Neuronal stem cell (in vitro differentiated cells): ENCODE data around the gene NDUFS7.

Experiments
- DNase-seq: peaks from one replicate; pipeline ENCODE4 v3.0.0-alpha.2; 2013; ENCODE audit warnings: low spot score
- H2AFZ ChIP-seq: one replicate; pipeline ENCODE4 v1.6.1; 2013; ENCODE audit warnings: mild to moderate bottlenecking, low read length, inconsistent platforms
- H2AK5ac ChIP-seq: 2 replicates; pipeline ENCODE4 v1.6.1; 2013; ENCODE audit warnings: low read depth, mild to moderate bottlenecking, inconsistent platforms, low read length, moderate library complexity, mixed read lengths
- H2BK120ac ChIP-seq: 2 replicates; pipeline ENCODE4 v1.6.1; 2013; ENCODE audit warnings: low read depth, mild to moderate bottlenecking, inconsistent platforms, low read length, moderate library complexity, mixed read lengths
- H2BK12ac ChIP-seq: one replicate; pipeline ENCODE4 v1.6.1; 2013; ENCODE audit warnings: low read length, inconsistent platforms
- H2BK15ac ChIP-seq: 2 replicates; pipeline ENCODE4 v1.6.1; 2013; ENCODE audit warnings: mild to moderate bottlenecking, low read length, inconsistent platforms, mixed read lengths
- H2BK5ac ChIP-seq: one replicate; pipeline ENCODE4 v1.6.1; 2013; ENCODE audit warnings: inconsistent platforms, mild to moderate bottlenecking, low read length, moderate library complexity
- H3K14ac ChIP-seq: one replicate; pipeline ENCODE4 v1.6.1; 2013; ENCODE audit warnings: low read length, inconsistent platforms
- H3K18ac ChIP-seq: 2 replicates; pipeline ENCODE4 v1.6.1; 2013; ENCODE audit warnings: low read length, inconsistent platforms
- H3K23ac ChIP-seq: 2 replicates; pipeline ENCODE4 v1.6.1; 2013; ENCODE audit warnings: low read depth, mild to moderate bottlenecking, mixed read lengths, low read length, inconsistent platforms; ENCODE audit not compliant: poor library complexity
- H3K27ac ChIP-seq: replicated peaks from 3 replicates; pipeline ENCODE4 v1.5.1; 2013; ENCODE audit warnings: low read length, inconsistent platforms
- H3K27me3 ChIP-seq, 3 experiments: 2 replicates each; pipeline ENCODE4 v1.6.1; 2013; ENCODE audit warnings: low read length in 3 of 3, mild to moderate bottlenecking in 2 of 3, inconsistent platforms in 1 of 3, low read depth in 1 of 3, mixed read lengths in 1 of 3, moderate library complexity in 1 of 3; ENCODE audit not compliant: control insufficient read depth in 3 of 3, insufficient read depth in 3 of 3
- H3K36me3 ChIP-seq, 2 donors: replicated peaks in 1 of 2; 2 replicates each; pipeline ENCODE4 v1.6.1; 2013; ENCODE audit warnings: low read length in 2 of 2; ENCODE audit not compliant: control insufficient read depth in 2 of 2, insufficient read depth in 2 of 2
- H3K4ac ChIP-seq: 2 replicates; pipeline ENCODE4 v1.6.1; 2013; ENCODE audit warnings: inconsistent platforms, mild to moderate bottlenecking, low read length, moderate library complexity
- H3K4me1 ChIP-seq, 2 donors: 1 replicate in 1 of 2; 2 replicates in 1 of 2; pipeline ENCODE4 v1.6.1; 2013; ENCODE audit warnings: low read length in 2 of 2, low read depth in 1 of 2; ENCODE audit not compliant: control insufficient read depth in 2 of 2, insufficient read depth in 1 of 2
- H3K4me2 ChIP-seq: one replicate; pipeline ENCODE4 v1.6.1; 2013; ENCODE audit warnings: mild to moderate bottlenecking, low read length, inconsistent platforms; ENCODE audit not compliant: insufficient read depth, poor library complexity, severe bottlenecking
- H3K4me3 ChIP-seq, 2 donors: 2 replicates each; pipeline ENCODE4 v1.5.1; 2013; ENCODE audit warnings: low read length in 2 of 2, mild to moderate bottlenecking in 2 of 2, inconsistent platforms in 1 of 2, moderate library complexity in 1 of 2
- H3K79me1 ChIP-seq: one replicate; pipeline ENCODE4 v1.6.1; 2013; ENCODE audit warnings: low read depth, mild to moderate bottlenecking, inconsistent platforms, low read length, moderate library complexity
- H3K9ac ChIP-seq: one replicate; pipeline ENCODE4 v1.6.1; 2013; ENCODE audit warnings: mild to moderate bottlenecking, low read depth, low read length, inconsistent platforms; ENCODE audit not compliant: poor library complexity
- H3K9me3 ChIP-seq, 2 donors: replicated peaks in 1 of 2; 2 replicates each; pipeline versions ENCODE3 to v1.6.1; 2013; ENCODE audit warnings: low read length in 2 of 2, mild to moderate bottlenecking in 2 of 2, inconsistent platforms in 1 of 2, low read depth in 1 of 2, mixed read lengths in 1 of 2, moderate library complexity in 1 of 2; ENCODE audit not compliant: control insufficient read depth in 2 of 2, insufficient read depth in 1 of 2
- H4K8ac ChIP-seq: one replicate; pipeline ENCODE4 v1.6.1; 2013; ENCODE audit warnings: low read depth, mild to moderate bottlenecking, inconsistent platforms, low read length, moderate library complexity
- H4K91ac ChIP-seq: one replicate; pipeline ENCODE4 v1.6.1; 2013; ENCODE audit warnings: low read length, low read depth, mild to moderate bottlenecking, inconsistent platforms; ENCODE audit not compliant: poor library complexity
- WGBS, 2 donors: extraction: QIAGEN DNeasy Blood & Tissue Kit; methylation state at CpG; one replicate each; pipeline ENCODE4 v1.1.7; 2013; ENCODE audit warnings: missing lambda C conversion rate in 2 of 2, mixed read lengths in 1 of 2; ENCODE audit not compliant: insufficient read length in 2 of 2, insufficient replicate concordance in 1 of 2; ENCODE audit errors: extremely low coverage in 2 of 2; 5-methylcytosine and 5-hydroxymethylcytosine counted together

NDUFS7 gene

GRCh38 chr19:1343041-1343440 lies 40.7 kb upstream of the NDUFS7 start:
- no peak for DNase-seq
- no peak overlapping the region for H2BK15ac ChIP-seq
- no peak overlapping the region for H4K8ac ChIP-seq
- no CpG with 5 or more reads among the region's 7 CpGs for WGBS, 2 donors
- no peak overlapping the region for H3K4me3 ChIP-seq
- H2AFZ ChIP-seq: no peak overlapping the region
- no peak overlapping the region for H4K91ac ChIP-seq
- no peak overlapping the region for H3K23ac ChIP-seq
- no peaks in the 10 kb centered on the region for H3K36me3 ChIP-seq
- H3K18ac ChIP-seq: no peak overlapping the region
- no peak overlapping the region for H3K14ac ChIP-seq
- H3K27me3 ChIP-seq: peaks cover 0 to 4% (median 0%) of the 10 kb centered on the region in 3 experiments
- no peak overlapping the region for H3K4ac ChIP-seq
- no peak overlapping the region for H3K4me2 ChIP-seq
- H2BK12ac ChIP-seq: no peak overlapping the region
- peaks cover 2 to 3% of the 10 kb centered on the region in 2 donors for H3K4me1 ChIP-seq
- no peak overlapping the region for H2AK5ac ChIP-seq
- no peaks in the 10 kb centered on the region for H3K79me1 ChIP-seq
- no peak overlapping the region for H3K27ac ChIP-seq
- H2BK120ac ChIP-seq: no peak overlapping the region
- no peak overlapping the region for H3K9ac ChIP-seq
- H2BK5ac ChIP-seq: no peak overlapping the region
- no peaks in the 10 kb centered on the region for H3K9me3 ChIP-seq

GRCh38 chr19:1349211-1349610 lies 34.5 kb upstream of the NDUFS7 start:
- H2AK5ac ChIP-seq: peak overlapping the region; percentile 84
- H3K9me3 ChIP-seq: no peaks in the 10 kb centered on the region
- H4K91ac ChIP-seq: no peak overlapping the region
- peak overlapping the region; percentile 75 for H2BK5ac ChIP-seq
- peaks cover 0 to 2% (median 0%) of the 10 kb centered on the region in 3 experiments for H3K27me3 ChIP-seq
- no peak overlapping the region for H3K4me3 ChIP-seq
- H3K4ac ChIP-seq: no peak overlapping the region
- no peak overlapping the region for H2AFZ ChIP-seq
- no peak overlapping the region for H2BK15ac ChIP-seq
- H3K27ac ChIP-seq: no peak overlapping the region
- H2BK12ac ChIP-seq: peak overlapping the region; percentile 22
- H3K23ac ChIP-seq: no peak overlapping the region
- H3K9ac ChIP-seq: no peak overlapping the region
- no peaks in the 10 kb centered on the region for H3K79me1 ChIP-seq
- no CpG with 5 or more reads among the region's 18 CpGs for WGBS, 2 donors
- no peak for DNase-seq
- H3K18ac ChIP-seq: no peak overlapping the region
- H2BK120ac ChIP-seq: no peak overlapping the region
- H3K4me2 ChIP-seq: no peak overlapping the region
- H3K36me3 ChIP-seq: no peaks in the 10 kb centered on the region
- H3K4me1 ChIP-seq: peaks cover 0 to 7% of the 10 kb centered on the region in 2 donors
- H4K8ac ChIP-seq: no peak overlapping the region
- no peak overlapping the region for H3K14ac ChIP-seq

- H3K9me3 ChIP-seq: no peaks in the 10 kb centered on the region
- H2BK12ac ChIP-seq: no peak overlapping the region
- peaks cover 2 to 11% of the 10 kb centered on the region in 2 donors for H3K4me1 ChIP-seq
- H3K4me3 ChIP-seq: no peak overlapping the region
- no peak overlapping the region for H4K91ac ChIP-seq
- no peak overlapping the region for H2AK5ac ChIP-seq
- H4K8ac ChIP-seq: no peak overlapping the region
- no peak overlapping the region for H3K27ac ChIP-seq
- H3K9ac ChIP-seq: no peak overlapping the region
- no peak overlapping the region for H3K4ac ChIP-seq
- H3K4me2 ChIP-seq: no peak overlapping the region
- H3K79me1 ChIP-seq: no peaks in the 10 kb centered on the region
- no peak overlapping the region for H2BK120ac ChIP-seq
- H3K23ac ChIP-seq: no peak overlapping the region
- DNase-seq: no peak
- no peak overlapping the region for H2BK5ac ChIP-seq
- H2AFZ ChIP-seq: no peak overlapping the region
- WGBS, 2 donors: no CpG with 5 or more reads among the region's 5 CpGs
- no peaks in the 10 kb centered on the region for H3K36me3 ChIP-seq
- H3K27me3 ChIP-seq: peaks cover 0 to 2% (median 0%) of the 10 kb centered on the region in 3 experiments
- H3K14ac ChIP-seq: no peak overlapping the region
- H2BK15ac ChIP-seq: no peak overlapping the region
- no peak overlapping the region for H3K18ac ChIP-seq
Observed at GRCh38 chr19:1350867-1351266, 32.8 kb upstream of the NDUFS7 start.

DNA sequence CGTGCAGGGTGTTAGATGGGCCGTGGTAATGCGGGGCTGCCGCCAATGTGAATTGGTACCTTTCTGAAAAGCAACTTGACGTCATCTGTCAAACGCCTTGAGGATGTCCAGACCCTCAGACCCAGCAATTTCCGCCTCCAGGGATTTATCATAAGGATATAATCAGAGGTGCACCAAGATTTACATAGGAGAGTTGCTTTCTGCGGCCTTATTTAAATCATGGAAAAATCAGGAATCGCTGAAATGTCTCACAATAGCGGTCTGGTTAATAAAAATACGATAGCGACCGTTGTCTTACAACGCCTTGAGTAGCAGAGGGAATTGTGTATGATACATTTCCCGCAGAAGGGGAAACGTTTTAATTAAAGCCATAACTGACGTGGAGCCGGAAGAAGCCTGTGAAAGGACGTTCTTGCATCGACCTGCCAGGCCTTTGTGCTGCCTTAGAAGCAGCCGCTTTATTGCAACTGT lies 32.3 kb upstream of the NDUFS7 start:
- no peak overlapping the region for H3K9ac ChIP-seq
- no peak for DNase-seq
- H4K91ac ChIP-seq: peak overlapping the region; percentile 46
- H2BK5ac ChIP-seq: no peak overlapping the region
- H3K4me2 ChIP-seq: no peak overlapping the region
- H2AFZ ChIP-seq: peak overlapping the region; percentile 21
- H3K4me3 ChIP-seq: no peak overlapping the region
- H3K79me1 ChIP-seq: no peaks in the 10 kb centered on the region
- H2BK15ac ChIP-seq: no peak overlapping the region
- H3K4ac ChIP-seq: no peak overlapping the region
- no peak overlapping the region for H3K14ac ChIP-seq
- WGBS, 2 donors: no CpG with 5 or more reads among the region's 21 CpGs
- no peak overlapping the region for H4K8ac ChIP-seq
- peaks cover 0 to 4% of the 10 kb centered on the region in 2 donors for H3K36me3 ChIP-seq
- no peak overlapping the region for H3K18ac ChIP-seq
- peaks cover 4 to 17% of the 10 kb centered on the region in 2 donors for H3K4me1 ChIP-seq
- H3K27ac ChIP-seq: no peak overlapping the region
- no peak overlapping the region for H2BK12ac ChIP-seq
- H3K9me3 ChIP-seq: no peaks in the 10 kb centered on the region
- H2BK120ac ChIP-seq: no peak overlapping the region
- no peak overlapping the region for H2AK5ac ChIP-seq
- H3K23ac ChIP-seq: no peak overlapping the region
- peaks cover 0 to 2% (median 0%) of the 10 kb centered on the region in 3 experiments for H3K27me3 ChIP-seq
